Measurements from ENCODE around the gene TPD52L1.

TPD52L1 gene

GRCh38 chr6:125237764-125238163 lies 84.2 kb downstream of the TPD52L1 start:
- DNase-seq (ENCODE audit: low spot score): no peak

DNA sequence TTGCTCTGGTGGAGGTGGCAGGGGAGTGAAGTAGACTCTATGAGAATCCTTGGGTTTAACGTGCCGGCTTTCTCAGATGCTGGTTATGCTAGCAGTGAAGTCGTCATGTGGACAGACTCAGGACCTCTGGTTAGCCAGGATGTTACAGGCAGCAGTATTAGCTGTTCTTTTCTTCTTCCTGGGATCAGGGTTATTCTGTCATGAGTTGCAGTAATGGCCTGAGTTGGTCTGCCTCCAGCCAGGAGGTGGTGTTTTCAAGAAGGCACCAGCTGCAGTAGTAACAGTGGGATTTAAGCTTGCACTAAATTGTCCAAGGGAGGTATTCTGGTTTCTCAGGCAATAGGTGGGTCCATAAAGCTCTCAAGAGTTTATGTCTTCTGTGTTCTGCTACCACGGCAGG lies 91.5 kb downstream of the TPD52L1 start:
- DNase-seq (ENCODE audit: low spot score): no peak

- no peak for DNase-seq (ENCODE audit: low spot score)
These were observed 92.1 kb downstream of the TPD52L1 start for GRCh38 chr6:125245523-125246264.

DNA sequence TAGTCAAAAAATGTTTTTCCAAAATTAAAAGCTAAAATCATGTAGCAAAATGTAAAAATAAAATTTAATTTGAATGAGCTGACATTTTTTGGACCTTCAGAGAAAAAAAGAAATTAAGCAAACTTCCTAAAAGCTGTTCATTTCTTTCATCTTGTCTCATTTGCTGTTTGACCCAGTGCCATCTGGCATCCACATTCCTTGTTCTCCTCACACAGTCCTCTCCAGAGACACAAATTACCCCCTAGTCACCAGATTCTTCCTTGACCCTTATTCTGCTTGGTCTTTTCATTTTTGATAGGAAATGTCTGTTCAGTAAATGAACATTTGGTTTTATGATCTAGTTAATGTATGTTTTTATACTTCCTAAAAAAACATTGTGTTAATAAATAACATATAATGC lies 93.0 kb downstream of the TPD52L1 start:
- DNase-seq (ENCODE audit: low spot score): no peak

DNA sequence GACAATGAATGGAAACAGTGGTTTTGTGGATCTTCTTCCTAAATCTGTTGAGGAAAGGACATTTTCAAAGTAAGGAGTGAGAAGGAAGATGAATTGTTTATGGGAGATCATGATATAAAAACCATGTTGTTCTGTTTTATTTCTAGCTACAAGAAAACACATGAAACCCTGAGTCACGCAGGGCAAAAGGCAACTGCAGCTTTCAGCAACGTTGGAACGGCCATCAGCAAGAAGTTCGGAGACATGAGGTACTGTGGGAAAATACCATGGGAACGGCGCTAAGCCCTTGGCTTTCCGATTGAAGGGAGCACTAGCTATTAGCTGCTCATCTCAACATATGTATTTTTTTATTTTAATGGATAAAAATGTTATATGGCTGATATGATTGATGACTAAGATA lies 94.6 kb downstream of the TPD52L1 start:
- no peak for DNase-seq (ENCODE audit: low spot score)

- no peak for DNase-seq (ENCODE audit: low spot score)
These were observed 96.9 kb downstream of the TPD52L1 start for GRCh38 chr6:125250511-125250910.

DNA sequence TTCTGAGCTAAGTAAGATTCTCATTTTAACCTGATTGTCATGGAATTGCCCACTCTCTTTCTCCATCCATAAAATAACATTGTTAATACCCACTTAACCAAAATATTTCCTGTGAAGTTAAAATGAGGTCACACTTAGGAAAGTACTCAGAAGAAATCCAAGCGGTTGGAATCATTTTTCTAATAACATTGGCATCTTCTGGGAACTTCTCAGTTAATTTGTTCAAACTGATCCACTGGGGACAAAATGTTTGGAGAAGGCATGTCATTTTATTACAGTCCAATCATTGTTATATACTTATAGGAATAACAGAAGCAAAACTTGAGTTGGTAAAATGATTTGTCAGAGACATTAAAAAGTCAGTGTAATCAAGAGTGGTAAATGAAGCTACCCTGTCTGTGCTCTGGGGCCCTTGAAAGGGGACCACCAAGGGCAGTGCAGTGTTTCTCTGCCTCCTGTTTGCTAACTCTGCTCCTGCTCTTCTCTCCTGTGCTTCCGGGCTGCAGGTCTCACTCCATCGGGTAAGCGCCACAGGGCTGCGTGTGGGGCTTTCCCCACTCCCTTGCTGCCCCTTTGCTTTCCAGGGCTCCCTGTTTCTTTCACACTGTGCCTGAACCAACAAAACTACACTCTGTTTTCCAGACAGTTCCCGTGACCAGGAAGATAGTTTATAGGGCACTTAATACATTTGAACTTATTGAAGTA lies 98.1 kb downstream of the TPD52L1 start:
- no peak for DNase-seq (ENCODE audit: low spot score)

GRCh38 chr6:125252891-125253290 lies 99.3 kb downstream of the TPD52L1 start:
- DNase-seq (ENCODE audit: low spot score): no peak

- no peak for DNase-seq (ENCODE audit: low spot score)
These were observed 100.3 kb downstream of the TPD52L1 start for GRCh38 chr6:125253881-125254280.

DNA sequence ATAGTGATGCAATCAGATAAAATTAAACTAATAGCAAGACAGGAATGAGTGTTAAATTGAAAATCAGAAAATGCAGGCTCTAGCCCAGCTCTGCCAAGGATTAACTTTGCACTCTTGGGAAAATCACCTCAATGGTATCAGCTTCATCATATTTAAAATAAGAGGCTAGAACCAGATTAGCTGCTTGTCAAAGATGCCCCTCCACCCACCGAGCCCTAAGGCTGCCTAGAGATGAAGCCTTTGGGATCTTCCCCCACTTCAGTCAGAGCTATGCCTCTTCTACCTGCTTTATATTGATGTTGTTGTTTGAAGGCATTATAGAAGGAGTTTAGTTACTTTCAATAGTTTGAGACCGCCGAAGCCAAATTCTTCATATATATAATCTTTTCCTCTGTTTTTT lies 100.7 kb downstream of the TPD52L1 start:
- no peak for DNase-seq (ENCODE audit: low spot score)

DNA sequence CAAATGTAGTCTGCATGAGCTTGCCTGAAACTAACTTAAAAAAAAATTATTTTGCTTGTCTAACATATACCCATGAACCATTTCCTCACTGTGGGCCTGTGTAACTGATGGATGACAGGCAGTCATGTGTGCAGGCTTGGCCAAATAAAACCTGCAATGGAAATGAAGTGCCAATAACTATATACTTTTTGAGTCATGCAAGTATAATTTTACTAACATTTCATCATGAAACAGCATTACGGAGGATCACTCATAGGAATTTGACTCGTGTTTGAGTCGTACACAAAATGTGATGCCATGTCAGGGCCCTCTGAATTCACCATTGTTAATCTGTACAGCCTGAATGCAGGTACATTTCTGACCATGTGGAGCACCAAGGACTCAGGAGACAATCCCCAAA lies 101.6 kb downstream of the TPD52L1 start:
- no peak for DNase-seq (ENCODE audit: low spot score)

- DNase-seq (ENCODE audit: low spot score): no peak
These were observed 103.8 kb downstream of the TPD52L1 start for GRCh38 chr6:125257351-125257750.

DNA sequence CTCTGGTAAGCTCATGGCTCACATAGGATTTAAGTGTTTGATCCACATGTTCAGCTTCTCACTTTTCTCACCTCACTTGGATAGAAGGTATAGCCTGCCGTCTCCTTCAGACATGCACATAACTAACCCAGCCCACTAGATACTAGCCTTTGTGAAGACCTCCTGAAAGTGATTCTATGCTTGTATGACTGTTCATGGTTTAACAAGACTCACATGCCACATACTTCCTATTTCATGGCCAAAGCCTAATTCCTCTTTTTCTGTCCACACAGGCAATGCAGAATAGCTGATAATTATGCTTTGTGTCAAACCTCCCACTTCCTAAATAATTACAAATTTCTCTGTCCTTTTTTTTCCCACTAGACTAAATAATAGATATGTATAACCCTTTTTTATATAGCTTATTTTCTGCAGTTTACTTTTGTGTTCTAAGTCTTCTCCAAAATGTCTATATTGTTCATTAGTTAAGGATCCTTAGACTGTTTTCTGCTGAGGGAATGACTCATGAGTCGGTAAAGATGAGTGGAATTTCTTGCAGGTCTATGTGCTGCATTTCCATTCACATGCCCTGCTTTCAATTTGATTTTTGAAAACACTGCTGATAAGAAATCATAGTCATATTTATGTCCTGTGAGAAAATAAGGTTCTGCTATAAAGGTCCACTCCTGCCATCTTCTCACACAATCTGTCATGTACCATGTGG lies 105.2 kb downstream of the TPD52L1 start:
- peak; percentile 7 for DNase-seq (ENCODE audit: low spot score)

DNA sequence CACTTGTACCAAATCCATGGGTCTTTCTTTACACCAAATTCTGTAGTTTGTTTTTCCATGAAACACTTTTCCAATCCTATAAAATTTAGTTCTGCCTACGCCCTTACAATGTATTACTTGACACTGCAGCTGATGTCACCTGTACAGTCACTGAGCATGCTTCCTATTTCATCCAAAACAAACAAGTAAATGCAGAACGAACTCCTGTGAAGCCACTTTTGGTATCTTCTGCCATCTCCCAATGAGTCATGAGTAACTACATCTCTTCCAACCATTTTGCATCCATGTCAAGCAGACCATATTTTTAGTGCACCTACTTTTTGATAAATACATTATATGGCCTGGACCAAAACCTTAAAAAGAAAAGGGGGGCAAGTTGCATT lies 105.8 kb downstream of the TPD52L1 start:
- DNase-seq (ENCODE audit: low spot score): no peak

- no peak for DNase-seq (ENCODE audit: low spot score)
These were observed 108.7 kb downstream of the TPD52L1 start for GRCh38 chr6:125262016-125263013.

GRCh38 chr6:125264476-125264875 lies 110.9 kb downstream of the TPD52L1 start:
- no peak for DNase-seq (ENCODE audit: low spot score)

GRCh38 chr6:125267806-125268523 lies 114.4 kb downstream of the TPD52L1 start:
- DNase-seq (ENCODE audit: low spot score): no peak

- DNase-seq (ENCODE audit: low spot score): no peak
These were observed 115.2 kb downstream of the TPD52L1 start for GRCh38 chr6:125268765-125269164.

DNA sequence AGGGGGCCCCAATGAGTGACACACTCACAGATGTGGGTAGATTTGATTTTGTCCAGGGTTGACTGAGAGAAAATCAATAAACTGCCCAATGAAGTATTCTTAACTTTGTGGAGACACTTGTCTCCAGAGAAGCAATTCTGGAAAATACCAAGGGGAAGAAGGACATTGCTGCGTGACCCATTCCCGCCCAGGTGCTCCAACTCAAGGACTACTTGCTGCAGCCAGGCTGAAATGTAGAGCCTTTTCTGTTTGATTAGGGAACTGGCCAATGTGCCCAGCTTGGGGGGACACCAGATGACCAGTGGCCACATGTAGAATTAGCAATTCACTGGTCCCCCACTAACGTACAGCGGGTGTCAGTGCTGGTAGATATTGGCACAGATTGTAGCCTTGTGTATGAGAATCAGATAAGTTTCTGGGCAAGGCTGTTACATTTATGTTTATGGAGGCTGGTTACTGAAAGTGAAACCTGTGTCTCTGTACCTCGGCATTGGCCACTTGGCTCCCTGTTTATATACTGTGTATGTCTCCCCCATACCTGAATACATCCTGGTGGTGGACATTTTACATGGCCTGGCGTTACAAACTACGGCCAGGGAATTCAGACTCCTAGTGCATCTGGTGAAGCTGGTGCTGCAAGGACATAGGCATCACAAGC lies 115.9 kb downstream of the TPD52L1 start:
- no peak for DNase-seq (ENCODE audit: low spot score)

- no peak for DNase-seq (ENCODE audit: low spot score)
These were observed 116.8 kb downstream of the TPD52L1 start for GRCh38 chr6:125270380-125270779.

Data from pons (tissue), 1 donor.